CD4-positive, alpha-beta T cell treated with Interferon gamma for 1 hour (primary cell): ENCODE results near the gene CT47C1.

Source experiments
- DNase-seq: peaks from one replicate; pipeline ENCODE4 v3.0.0-alpha.2; 2020

Gene CT47C1

GRCh38 chrX:119075270-119076025 is 2.7 kb downstream of the CT47C1 start:
- DNase-seq: no peak

- no peak for DNase-seq
These were observed 9.5 kb downstream of the CT47C1 start for GRCh38 chrX:119082278-119082677.

DNA sequence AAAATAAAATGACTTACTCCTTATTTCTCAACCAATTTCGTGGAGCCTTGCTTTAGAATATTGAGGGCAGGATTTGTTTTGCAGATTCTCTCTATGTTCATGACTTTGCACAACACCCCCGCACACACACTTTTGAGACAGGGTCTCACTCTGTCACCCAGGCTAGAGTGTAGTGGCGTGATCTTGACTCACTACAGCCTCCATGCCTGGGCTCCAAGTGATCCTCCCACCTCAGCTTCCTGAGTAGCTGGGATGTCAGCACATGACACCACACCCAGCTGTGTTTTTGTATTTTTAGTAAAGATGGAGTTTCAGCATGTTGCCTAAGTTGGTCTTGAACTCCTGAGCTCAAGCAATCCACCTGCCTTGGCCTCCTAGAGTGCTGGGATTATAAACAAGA is 12.0 kb downstream of the CT47C1 start:
- DNase-seq: no peak

GRCh38 chrX:119087121-119087520 is 14.3 kb downstream of the CT47C1 start:
- DNase-seq: no peak

- DNase-seq: no peak
These were observed 16.8 kb downstream of the CT47C1 start for GRCh38 chrX:119089619-119090018.

DNA sequence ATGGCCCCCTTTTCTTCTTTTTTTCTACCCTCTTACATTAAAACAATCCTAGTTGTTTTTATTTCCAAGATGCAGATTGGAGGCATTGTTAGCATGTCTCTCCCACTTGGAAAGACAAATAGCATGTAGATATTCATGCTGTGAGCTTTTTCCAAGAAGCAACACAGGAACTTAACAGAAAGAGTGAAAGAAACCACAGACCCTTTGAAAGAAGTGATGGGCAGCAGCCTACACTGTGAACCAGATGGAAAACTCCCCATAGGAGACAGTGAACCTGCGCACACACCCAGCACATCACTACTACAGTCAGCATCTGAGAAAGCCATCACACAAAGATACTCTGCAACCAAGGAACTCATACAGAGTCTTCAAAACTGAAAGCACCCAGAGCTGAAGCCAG is 17.8 kb downstream of the CT47C1 start:
- DNase-seq: no peak

GRCh38 chrX:119093991-119094735 is 21.4 kb downstream of the CT47C1 start:
- no peak for DNase-seq

GRCh38 chrX:119094819-119095218 is 22.0 kb downstream of the CT47C1 start:
- DNase-seq: no peak

DNA sequence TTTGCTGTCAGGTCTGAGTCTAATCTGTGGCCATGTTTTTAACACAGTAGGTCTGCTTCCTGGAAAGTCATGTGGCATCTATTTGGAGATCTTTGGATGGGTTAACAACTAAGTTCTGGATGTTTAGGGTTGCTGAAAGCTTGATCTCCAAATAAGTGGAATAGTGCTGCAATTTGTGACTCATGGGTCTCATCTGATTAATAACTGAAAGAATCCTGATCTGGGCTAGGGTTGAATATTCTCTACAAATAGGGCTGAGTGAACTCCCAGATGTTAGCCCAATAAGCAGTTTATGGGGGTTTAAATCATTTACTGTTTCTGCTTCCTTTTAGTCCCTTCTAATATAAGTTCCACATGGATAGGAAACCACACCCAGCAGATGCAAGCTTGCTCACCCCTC is 23.1 kb downstream of the CT47C1 start:
- DNase-seq: no peak

- no peak for DNase-seq
These were observed 28.4 kb downstream of the CT47C1 start for GRCh38 chrX:119101168-119101567.

- no peak for DNase-seq
These were observed 33.0 kb downstream of the CT47C1 start for GRCh38 chrX:119105826-119106225.

- no peak for DNase-seq
These were observed 34.4 kb downstream of the CT47C1 start for GRCh38 chrX:119107206-119107605.

- DNase-seq: peak; percentile 26
These were observed 46.1 kb downstream of the CT47C1 start for GRCh38 chrX:119118780-119119395.

DNA sequence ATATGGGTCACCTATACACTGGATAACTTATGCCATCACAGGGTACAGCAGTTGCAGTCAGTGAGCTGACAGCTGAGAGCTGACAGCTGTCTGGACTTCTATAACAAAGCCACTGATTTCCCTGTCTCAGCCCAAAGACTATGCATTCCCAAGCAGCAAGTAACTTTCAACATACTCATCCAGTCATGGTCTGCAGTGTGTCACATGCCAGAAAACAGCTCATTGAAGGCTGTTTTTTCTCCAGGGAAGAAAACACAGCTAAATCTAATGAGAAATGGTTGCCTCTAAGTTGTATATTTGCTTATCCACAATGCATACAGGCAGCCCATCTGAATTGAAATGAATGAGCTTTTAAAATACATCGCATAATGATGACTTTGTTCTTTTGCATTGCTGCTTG is 48.5 kb downstream of the CT47C1 start:
- no peak for DNase-seq
